Measurements from ENCODE around the gene ASXL1. TPM values are rescaled to one million over a fixed set of nuclear protein-coding genes. Genes with fewer than 3 reads are reported as not detected.
A peak's percentile ranks its signal among the peaks of the same experiment; 100 is the strongest.

Gene ASXL1
- total and polyA plus RNA-seq, 4 experiments from 2014 or later: 8.8 to 127 (median 73.1) TPM

- Histone ChIP-seq H3K27me3 (ENCODE audit: insufficient read depth, low read length) (no peaks in the 10 kb centered on the region), H3K4me3 (ENCODE audit: low read length in 2 of 2) (no peak overlapping the region), H3K4me1 (ENCODE audit: insufficient read depth, low read length) (peaks cover 40% of the 10 kb centered on the region), H3K27ac (ENCODE audit: low read depth, low read length) (peak overlapping the region; percentile 58), H3K36me3 (ENCODE audit: insufficient read depth, low read length) (peaks cover 5% of the 10 kb centered on the region), H3K9me3 (ENCODE audit: control insufficient read depth in 1 of 2, low read length in 2 of 2) (no peaks in the 10 kb centered on the region)
- H3K27me3 Mint-ChIP-seq: peaks cover 0 to 1% of the 10 kb centered on the region in 2 donors
- H3K27ac Mint-ChIP-seq: peak overlapping the region; percentile 92 to 98 (median 96)
- peak overlapping the region in 7 of 8 donors; percentile 25 to 98 (median 92) for H3K4me3 Mint-ChIP-seq
- no peak for DNase-seq
- H3K9me3 Mint-ChIP-seq: no peaks in the 10 kb centered on the region
- intact Hi-C loops (cut with micrococcal nuclease): loop anchor here (1.0 to 5.0 kb wide), 8 partner anchors 15 to 279 kb away; partner anchors contain the start of genes ASXL1, KIF3B, PLAGL2 and POFUT1
- ChIA-PET CTCF (ENCODE audit: partially characterized antibody) (interaction anchor here (1.1 to 1.8 kb wide), 5 partner anchors 10 to 126 kb away, joined by 4 to 11 read pairs (median 4); no protein-coding TSS in a partner anchor), POLR2A (ENCODE audit: partially characterized antibody) (interaction anchor here (0.6 to 3.5 kb wide), 17 partner anchors 9 to 210 kb away, joined by 3 to 27 read pairs (median 6); no protein-coding TSS in a partner anchor)
- H3K36me3 Mint-ChIP-seq: peaks cover 18 to 20% of the 10 kb centered on the region in 2 donors
- H3K4me1 Mint-ChIP-seq: peaks cover 28 to 46% (median 35%) of the 10 kb centered on the region in 4 donors
These were observed 127.8 kb downstream of the ASXL1 start for GRCh38 chr20:32485770-32486478.

- H3K4me3 ChIP-seq (ENCODE audit: low read length in 2 of 2): no peak overlapping the region
- H3K4me1 ChIP-seq (ENCODE audit: insufficient read depth, low read length): peaks cover 29% of the 10 kb centered on the region
- peaks cover 0 to 1% of the 10 kb centered on the region in 2 donors for H3K27me3 Mint-ChIP-seq
- peak overlapping the region in 1 of 8 donors; percentile 20 for H3K4me3 Mint-ChIP-seq
- H3K4me1 Mint-ChIP-seq: peaks cover 33 to 52% (median 42%) of the 10 kb centered on the region in 4 donors
- POLR2A ChIA-PET (ENCODE audit: partially characterized antibody): no interaction called here
- CTCF ChIA-PET (ENCODE audit: partially characterized antibody): no interaction called here
- DNase-seq: no peak
- no peaks in the 10 kb centered on the region for H3K9me3 ChIP-seq (ENCODE audit: control insufficient read depth in 1 of 2, low read length in 2 of 2)
- no peak overlapping the region for H3K27ac ChIP-seq (ENCODE audit: low read depth, low read length)
- peaks cover 27 to 32% of the 10 kb centered on the region in 2 donors for H3K36me3 Mint-ChIP-seq
- H3K9me3 Mint-ChIP-seq: no peaks in the 10 kb centered on the region
- intact Hi-C loops (cut with micrococcal nuclease): loop anchor here (5.0 kb wide), 3 partner anchors 45 to 280 kb away; partner anchors contain the start of genes KIF3B, PLAGL2 and POFUT1
- peaks cover 5% of the 10 kb centered on the region for H3K36me3 ChIP-seq (ENCODE audit: insufficient read depth, low read length)
- no peaks in the 10 kb centered on the region for H3K27me3 ChIP-seq (ENCODE audit: insufficient read depth, low read length)
- peak overlapping the region in 6 of 7 donors; percentile 71 to 81 (median 78) for H3K27ac Mint-ChIP-seq
These were observed 129.2 kb downstream of the ASXL1 start for GRCh38 chr20:32487381-32487780.

GRCh38 chr20:32488066-32488838 is 130.1 kb downstream of the ASXL1 start:
- no peaks in the 10 kb centered on the region for H3K9me3 ChIP-seq (ENCODE audit: control insufficient read depth in 1 of 2, low read length in 2 of 2)
- no peaks in the 10 kb centered on the region for H3K9me3 Mint-ChIP-seq
- no peak overlapping the region for H3K4me3 Mint-ChIP-seq
- H3K4me1 Mint-ChIP-seq: peaks cover 36 to 57% (median 43%) of the 10 kb centered on the region in 4 donors
- no peak overlapping the region for H3K27ac ChIP-seq (ENCODE audit: low read depth, low read length)
- H3K27me3 Mint-ChIP-seq: peaks cover 0 to 1% of the 10 kb centered on the region in 2 donors
- peaks cover 6% of the 10 kb centered on the region for H3K36me3 ChIP-seq (ENCODE audit: insufficient read depth, low read length)
- intact Hi-C loops (cut with micrococcal nuclease): loop anchor here (5.0 kb wide), 3 partner anchors 46 to 281 kb away; partner anchors contain the start of genes KIF3B, PLAGL2 and POFUT1
- H3K4me3 ChIP-seq (ENCODE audit: low read length in 2 of 2): no peak overlapping the region
- CTCF ChIA-PET (ENCODE audit: partially characterized antibody): interaction anchor here (1.5 kb wide), 1 partner anchor 9 kb away, joined by 3 read pairs; no protein-coding TSS in a partner anchor
- peak overlapping the region; percentile 36 to 84 (median 78) for H3K27ac Mint-ChIP-seq
- POLR2A ChIA-PET (ENCODE audit: partially characterized antibody): no interaction called here
- DNase-seq: no peak
- peaks cover 31 to 38% of the 10 kb centered on the region in 2 donors for H3K36me3 Mint-ChIP-seq
- H3K27me3 ChIP-seq (ENCODE audit: insufficient read depth, low read length): no peaks in the 10 kb centered on the region
- peaks cover 27% of the 10 kb centered on the region for H3K4me1 ChIP-seq (ENCODE audit: insufficient read depth, low read length)

Other genes starting within 250 kb of the ASXL1 start
- gene TM9SF4, start 248.6 kb upstream of the ASXL1 start, total RNA-seq: 10 to 100 TPM; 36.4 to 40.7 TPM
- 10 to 100 TPM; 33.4 to 37.0 TPM for gene TM9SF4, start 248.6 kb upstream of the ASXL1 start, polyA plus RNA-seq
- gene PLAGL2, start 150.6 kb upstream of the ASXL1 start, total RNA-seq: 10 to 100 TPM; 18.7 to 20.7 TPM
- 1 to 10 TPM; 1.1 to 5.3 TPM for gene PLAGL2, start 150.6 kb upstream of the ASXL1 start, polyA plus RNA-seq
- gene POFUT1, start 150.5 kb upstream of the ASXL1 start, total RNA-seq: 10 to 100 TPM; 19.7 to 20.8 TPM
- gene POFUT1, start 150.5 kb upstream of the ASXL1 start, polyA plus RNA-seq: 10 to 100 TPM; 13.0 to 17.8 TPM
- 10 to 100 TPM; 14.2 to 14.5 TPM for gene KIF3B, start 80.7 kb upstream of the ASXL1 start, total RNA-seq
- 1 to 10 TPM; 1.6 to 5.2 TPM for gene KIF3B, start 80.7 kb upstream of the ASXL1 start, polyA plus RNA-seq
- gene NOL4L, start 227.0 kb downstream of the ASXL1 start, total RNA-seq: 10 to 100 TPM; 71.0 to 74.2 TPM
- 10 to 100 TPM in 1 of 2 donors, 1 to 10 TPM in 1; 7.0 to 23.9 TPM for gene NOL4L, start 227.0 kb downstream of the ASXL1 start, polyA plus RNA-seq

Data from CD4-positive, alpha-beta memory T cell (primary cell).